Peyer's patch (tissue), 4 donors: ENCODE results near the gene CFAP221.

Experiments used
- POLR2A ChIP-seq, 2 donors: fragments of 450-650 bp; IDR thresholded peaks; one replicate each; pipeline ENCODE4 v1.5.1; 2017; ENCODE audit warnings: antibody characterized with exemption in 2 of 2, mild to moderate bottlenecking in 2 of 2, moderate library complexity in 2 of 2
- TF ChIP-seq, protein P1 (sequence below), 6 experiments: fragments of 450-650 bp in 4 of 6; fragments of 200-600 bp in 2 of 6; sonication (generic) in 1 of 6; IDR thresholded peaks; one replicate each; pipeline ENCODE4 v1.5.1; 2017 to 2019; ENCODE audit warnings: antibody characterized with exemption in 6 of 6, mild to moderate bottlenecking in 3 of 6, moderate library complexity in 1 of 6

GRCh38 chr2:119706221-119706620 is 162.0 kb downstream of the CFAP221 start:
- TF ChIP-seq, protein P1, sequence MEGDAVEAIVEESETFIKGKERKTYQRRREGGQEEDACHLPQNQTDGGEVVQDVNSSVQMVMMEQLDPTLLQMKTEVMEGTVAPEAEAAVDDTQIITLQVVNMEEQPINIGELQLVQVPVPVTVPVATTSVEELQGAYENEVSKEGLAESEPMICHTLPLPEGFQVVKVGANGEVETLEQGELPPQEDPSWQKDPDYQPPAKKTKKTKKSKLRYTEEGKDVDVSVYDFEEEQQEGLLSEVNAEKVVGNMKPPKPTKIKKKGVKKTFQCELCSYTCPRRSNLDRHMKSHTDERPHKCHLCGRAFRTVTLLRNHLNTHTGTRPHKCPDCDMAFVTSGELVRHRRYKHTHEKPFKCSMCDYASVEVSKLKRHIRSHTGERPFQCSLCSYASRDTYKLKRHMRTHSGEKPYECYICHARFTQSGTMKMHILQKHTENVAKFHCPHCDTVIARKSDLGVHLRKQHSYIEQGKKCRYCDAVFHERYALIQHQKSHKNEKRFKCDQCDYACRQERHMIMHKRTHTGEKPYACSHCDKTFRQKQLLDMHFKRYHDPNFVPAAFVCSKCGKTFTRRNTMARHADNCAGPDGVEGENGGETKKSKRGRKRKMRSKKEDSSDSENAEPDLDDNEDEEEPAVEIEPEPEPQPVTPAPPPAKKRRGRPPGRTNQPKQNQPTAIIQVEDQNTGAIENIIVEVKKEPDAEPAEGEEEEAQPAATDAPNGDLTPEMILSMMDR (IDR thresholded peaks at IDR 0.05) = no peak
- TF ChIP-seq POLR2A (IDR thresholded peaks at IDR 0.05) = no peak
